Panc1 (cell line): ENCODE data around the gene SDK1. TPM values are rescaled to one million over a fixed set of nuclear protein-coding genes. Genes with fewer than 3 reads are reported as not detected.

Experiments
- ATAC-seq: fragments of 200-7000 bp; cut with Tn5 transposase; 2 replicates; pipeline ENCODE4 v1.9.1; 2020; ENCODE audit warnings: mild to moderate bottlenecking, moderate library complexity
- BruUV-seq: library from RNA; stranded (reverse); fragments of 400-500 nt; replicated peaks from 2 replicates; lab custom pipeline; 2021; lab: Mats Ljungman, UMichigan
- CTCF ChIA-PET: fragments of 300-600 bp; sonication (Branson Sonifier 250); formaldehyde crosslinking; loops from one replicate; lab custom pipeline; 2022; ENCODE audit warnings: antibody characterized with exemption; lab: Charles Lee
- POLR2A ChIA-PET: fragments of 300-600 bp; sonication (Branson Sonifier 250); formaldehyde crosslinking; loops from one replicate; lab custom pipeline; 2022; ENCODE audit warnings: antibody characterized with exemption; lab: Charles Lee
- DNase-seq: peaks from one replicate; pipeline ENCODE4 v3.0.0-alpha.2; 2010; ENCODE audit warnings: low read depth, low spot score
- H3K27ac ChIP-seq: 2 replicates; pipeline ENCODE4 v1.5.1; 2011; ENCODE audit warnings: mild to moderate bottlenecking, low read length, inconsistent platforms
- H3K27me3 ChIP-seq: fragments of 200-500 bp; sonication (Bioruptor generic); 2 replicates; pipeline ENCODE4 v1.6.0; 2014; ENCODE audit warnings: low read length, inconsistent platforms; ENCODE audit not compliant: control insufficient read depth, insufficient read depth
- H3K36me3 ChIP-seq: fragments of 200-500 bp; sonication (Bioruptor generic); 2 replicates; pipeline ENCODE4 v1.5.1; 2014; ENCODE audit warnings: inconsistent platforms, mild to moderate bottlenecking, low read length, moderate library complexity; ENCODE audit not compliant: control insufficient read depth, insufficient read depth
- H3K4me1 ChIP-seq: 2 replicates; pipeline ENCODE4 v1.5.1; 2011; ENCODE audit warnings: inconsistent platforms, mild to moderate bottlenecking, low read length, moderate library complexity; ENCODE audit not compliant: control insufficient read depth, insufficient read depth
- H3K4me3 ChIP-seq, 2 experiments: 2 replicates each; pipeline ENCODE4 v1.5.1; 2011 to 2012; ENCODE audit warnings: low read depth in 2 of 2, low read length in 2 of 2, mild to moderate bottlenecking in 2 of 2, inconsistent platforms in 1 of 2, moderate library complexity in 1 of 2
- H3K9me3 ChIP-seq: fragments of 200-500 bp; sonication (Bioruptor generic); 2 replicates; pipeline ENCODE4 v1.5.1; 2014; ENCODE audit warnings: low read depth, mild to moderate bottlenecking, inconsistent platforms, low read length, moderate library complexity; ENCODE audit not compliant: control insufficient read depth, insufficient read depth
- CTCF ChIP-seq: fragments of 450-650 bp; IDR thresholded peaks from 2 replicates; pipeline ENCODE4 v1.5.1; 2017; ENCODE audit warnings: mild to moderate bottlenecking
- POLR2AphosphoS5 ChIP-seq: IDR thresholded peaks from 2 replicates; pipeline ENCODE4 v1.6.1; 2012; ENCODE audit warnings: mild to moderate bottlenecking, low read depth, low read length, moderate library complexity
- REST ChIP-seq, 2 experiments: IDR thresholded peaks; 2 replicates each; pipeline ENCODE4 v1.6.1; 2011 to 2012; ENCODE audit warnings: low read depth in 2 of 2, control low read depth in 1 of 2, low read length in 1 of 2, mild to moderate bottlenecking in 1 of 2, moderate library complexity in 1 of 2; ENCODE audit not compliant: insufficient read depth in 1 of 2
- SIN3A ChIP-seq: IDR thresholded peaks from 2 replicates; pipeline ENCODE4 v1.6.1; 2012; ENCODE audit warnings: low read depth, mild to moderate bottlenecking, low read length, moderate library complexity, borderline replicate concordance; ENCODE audit not compliant: insufficient read depth
- TCF7L2 ChIP-seq: IDR thresholded peaks from 2 replicates; pipeline ENCODE4 v1.6.1; 2011; ENCODE audit warnings: mild to moderate bottlenecking, low read depth, low read length, inconsistent platforms
- in situ Hi-C: cut with HindIII; loops from 2 replicates; pipeline ENCODE4 v1.10.0; 2016; ENCODE audit warnings: low sequenced_read_pairs, low pct_unique_long_range_greater_than_20kb
- intact Hi-C: fragments of 100-400 bp; cut with micrococcal nuclease; formaldehyde crosslinking; loops from one replicate; pipeline ENCODE4 v1.10.0; 2022; ENCODE audit not compliant: unreplicated experiment
- total RNA-seq: library from RNA; stranded (reverse); gene quantifications from one replicate; pipeline ENCODE4 v1.2.1, GENCODE V29; 2021; ENCODE audit not compliant: unreplicated experiment

The SDK1 gene
- total RNA-seq, 1 experiment from 2014 or later = 47.4 TPM

- no peak for TF ChIP-seq REST (IDR thresholded peaks at IDR 0.05; ENCODE audit: insufficient read depth in 1 of 2, low read depth in 2 of 2, low read length in 1 of 2)
- no peak for TF ChIP-seq CTCF
- TF ChIP-seq POLR2AphosphoS5 = no peak
- TF ChIP-seq TCF7L2 = no peak
- no peak for TF ChIP-seq SIN3A
- ChIA-PET CTCF (no interaction called here), POLR2A (no interaction called here)
- Histone ChIP-seq H3K9me3 (no peaks in the 10 kb centered on the region), H3K4me1 (peaks cover 31% of the 10 kb centered on the region), H3K27me3 (no peaks in the 10 kb centered on the region), H3K36me3 (no peaks in the 10 kb centered on the region), H3K4me3 (no peak overlapping the region), H3K27ac (peak overlapping the region; percentile 15; the same call in 1 of the 2 replicates)
- intact Hi-C loops (no loop called here), in situ Hi-C loops (no loop called here)
- ATAC-seq (no peak), DNase-seq (no peak)
- BruUV-seq = no TSS peak
These were observed 73.2 kb downstream of the SDK1 start for GRCh38 chr7:3374239-3374638.

GRCh38 chr7:3378390-3379150, 77.5 kb downstream of the SDK1 start:
- H3K27me3 ChIP-seq = no peaks in the 10 kb centered on the region
- no TSS peak for BruUV-seq
- intact Hi-C loops = no loop called here
- CTCF ChIA-PET = no interaction called here
- H3K36me3 ChIP-seq = no peaks in the 10 kb centered on the region
- H3K4me3 ChIP-seq = no peak overlapping the region
- TF ChIP-seq SIN3A (no peak), TCF7L2 (no peak), REST (IDR thresholded peaks at IDR 0.05; ENCODE audit: insufficient read depth in 1 of 2, low read depth in 2 of 2, low read length in 1 of 2) (no peak), CTCF (no peak), POLR2AphosphoS5 (no peak)
- no peaks in the 10 kb centered on the region for H3K9me3 ChIP-seq
- peaks cover 33% of the 10 kb centered on the region for H3K4me1 ChIP-seq
- DNase-seq (no peak), ATAC-seq (no peak)
- in situ Hi-C loops = no loop called here
- POLR2A ChIA-PET = no interaction called here
- no peak overlapping the region for H3K27ac ChIP-seq
